Lung microvascular endothelial cell (primary cell): ENCODE data around the gene NTSR2. TPM values are rescaled to one million over a fixed set of nuclear protein-coding genes. Genes with fewer than 3 reads are reported as not detected.

Experiments used
- DNase-seq, 2 donors: peaks; one replicate each; pipeline versions ENCODE4 v3.0.0 to v3.0.0-alpha.2; 2010; ENCODE audit warnings: low read depth in 2 of 2
- total RNA-seq: library from RNA; depleted of rRNA; stranded (reverse); fragments of >200 nt; gene quantifications from 2 replicates; pipeline ENCODE4 v1.2.1, GENCODE V29; 2014

NTSR2 gene
- total RNA-seq, 1 donor from 2014 or later: not detected

GRCh38 chr2:11629215-11629614 is 40.8 kb downstream of the NTSR2 start:
- DNase-seq: no peak

GRCh38 chr2:11628675-11629074 is 41.3 kb downstream of the NTSR2 start:
- no peak for DNase-seq

- no peak for DNase-seq
Measured at GRCh38 chr2:11625671-11626070, 44.3 kb downstream of the NTSR2 start.

- no peak for DNase-seq
Measured at GRCh38 chr2:11624893-11625292, 45.1 kb downstream of the NTSR2 start.

- DNase-seq: no peak
Measured at GRCh38 chr2:11622611-11623010, 47.4 kb downstream of the NTSR2 start.

GRCh38 chr2:11621410-11621809 is 48.6 kb downstream of the NTSR2 start:
- no peak for DNase-seq

- no peak for DNase-seq
Measured at GRCh38 chr2:11618708-11619062, 51.3 kb downstream of the NTSR2 start.

GRCh38 chr2:11617984-11618707 is 51.8 kb downstream of the NTSR2 start:
- DNase-seq: no peak

GRCh38 chr2:11617527-11617926 is 52.5 kb downstream of the NTSR2 start:
- no peak for DNase-seq

- DNase-seq: no peak
Measured at GRCh38 chr2:11616851-11617415, 53.1 kb downstream of the NTSR2 start.

GRCh38 chr2:11616097-11616687 is 53.8 kb downstream of the NTSR2 start:
- DNase-seq: no peak

GRCh38 chr2:11615209-11615608 is 54.8 kb downstream of the NTSR2 start:
- no peak for DNase-seq

GRCh38 chr2:11613297-11613696 is 56.7 kb downstream of the NTSR2 start:
- no peak for DNase-seq

- no peak for DNase-seq
Measured at GRCh38 chr2:11612553-11613215, 57.3 kb downstream of the NTSR2 start.

GRCh38 chr2:11611251-11611650 is 58.7 kb downstream of the NTSR2 start:
- no peak for DNase-seq

- no peak for DNase-seq
Measured at GRCh38 chr2:11610624-11611242, 59.3 kb downstream of the NTSR2 start.

Other genes starting within 250 kb of the NTSR2 start
- 7.4 and 10.9 TPM in 2 replicates for gene E2F6, start 204.0 kb downstream of the NTSR2 start, total RNA-seq
- under 0.01 and 0.20 TPM in 2 replicates for gene GREB1, start 136.2 kb downstream of the NTSR2 start, total RNA-seq
- 12.2 and 13.1 TPM in 2 replicates for gene LPIN1, start 76.4 kb upstream of the NTSR2 start, total RNA-seq